ENCODE measurements around the gene BTBD19. TPM values are rescaled to one million over a fixed set of nuclear protein-coding genes. Genes with fewer than 3 reads are reported as not detected.

The BTBD19 gene
- total RNA-seq, 4 donors from 2014 or later, result 2.6 to 7.4 (median 3.5) TPM

GRCh38 chr1:44846985-44847384 lies 38.7 kb downstream of the BTBD19 start:
- Histone ChIP-seq H3K4me3 (no peak overlapping the region), H3K4me1 (peaks cover 0 to 11% (median 9%) of the 10 kb centered on the region in 4 donors), H3K27ac (no peak overlapping the region), H3K27me3 (peaks cover 0 to 4% of the 10 kb centered on the region in 2 donors), H3K36me3 (no peaks in the 10 kb centered on the region), H3K9me3 (no peaks in the 10 kb centered on the region)
- no peak for DNase-seq
- TF ChIP-seq CTCF (IDR thresholded peaks at IDR 0.05) (no peak), POLR2A (IDR thresholded peaks at IDR 0.05) (no peak)

GRCh38 chr1:44847845-44848244 lies 39.5 kb downstream of the BTBD19 start:
- TF ChIP-seq CTCF (IDR thresholded peaks at IDR 0.05) (no peak), POLR2A (IDR thresholded peaks at IDR 0.05) (no peak)
- no peaks in the 10 kb centered on the region for H3K9me3 ChIP-seq

GRCh38 chr1:44848456-44849181 lies 40.3 kb downstream of the BTBD19 start:
- no peaks in the 10 kb centered on the region for H3K36me3 ChIP-seq
- no peak overlapping the region for H3K27ac ChIP-seq
- no peaks in the 10 kb centered on the region for H3K27me3 ChIP-seq
- DNase-seq, result no peak
- H3K4me3 ChIP-seq, result no peak overlapping the region
- no peaks in the 10 kb centered on the region for H3K9me3 ChIP-seq
- no peaks in the 10 kb centered on the region for H3K4me1 ChIP-seq
- no peak for TF ChIP-seq CTCF (IDR thresholded peaks at IDR 0.05)
- no peak for TF ChIP-seq POLR2A (IDR thresholded peaks at IDR 0.05)

More at GRCh38 chr1:44847845-44848244, 39.5 kb downstream of the BTBD19 start:
- H3K36me3 ChIP-seq, result no peaks in the 10 kb centered on the region
- no peak overlapping the region for H3K27ac ChIP-seq
- peaks cover 0 to 2% of the 10 kb centered on the region in 2 donors for H3K27me3 ChIP-seq
- DNase-seq, result no peak
- peaks cover 0 to 7% (median 7%) of the 10 kb centered on the region in 4 donors for H3K4me1 ChIP-seq
- H3K4me3 ChIP-seq, result no peak overlapping the region

- H3K27ac ChIP-seq, result no peak overlapping the region
- no peak for TF ChIP-seq POLR2A (IDR thresholded peaks at IDR 0.05)
- no peak for TF ChIP-seq CTCF (IDR thresholded peaks at IDR 0.05)
Observed at GRCh38 chr1:44849575-44850132, 41.3 kb downstream of the BTBD19 start.

GRCh38 chr1:44851308-44851707 lies 43.0 kb downstream of the BTBD19 start:
- TF ChIP-seq POLR2A (IDR thresholded peaks at IDR 0.05) (no peak), CTCF (IDR thresholded peaks at IDR 0.05) (no peak)

More at GRCh38 chr1:44849575-44850132, 41.3 kb downstream of the BTBD19 start:
- no peaks in the 10 kb centered on the region for H3K9me3 ChIP-seq
- no peaks in the 10 kb centered on the region for H3K27me3 ChIP-seq
- H3K4me3 ChIP-seq, result no peak overlapping the region
- no peaks in the 10 kb centered on the region for H3K36me3 ChIP-seq
- no peak for DNase-seq
- H3K4me1 ChIP-seq, result no peaks in the 10 kb centered on the region

More at GRCh38 chr1:44851308-44851707, 43.0 kb downstream of the BTBD19 start:
- H3K27me3 ChIP-seq, result no peaks in the 10 kb centered on the region
- H3K4me3 ChIP-seq, result no peak overlapping the region
- no peaks in the 10 kb centered on the region for H3K4me1 ChIP-seq
- no peaks in the 10 kb centered on the region for H3K9me3 ChIP-seq
- H3K36me3 ChIP-seq, result no peaks in the 10 kb centered on the region
- no peak for DNase-seq
- no peak overlapping the region for H3K27ac ChIP-seq

Data from Peyer's patch (tissue), 4 donors.